Esophagus muscularis mucosa (tissue), 4 donors: Measurements from ENCODE around the gene CALHM2. TPM values are rescaled to one million over a fixed set of nuclear protein-coding genes. Genes with fewer than 3 reads are reported as not detected.
A peak's percentile ranks its signal among the peaks of the same experiment; 100 is the strongest.

Experiments
- DNase-seq: peaks from one replicate; pipeline ENCODE4 v3.0.0-alpha.2; 2017; ENCODE audit errors: extremely low spot score
- H3K27ac ChIP-seq, 4 donors: fragments of 200-600 bp; sonication (generic); replicated peaks in 1 of 4; 1 replicate in 3 of 4; 2 replicates in 1 of 4; pipeline ENCODE4 v1.5.1; 2016 to 2019; ENCODE audit warnings: mild to moderate bottlenecking in 1 of 4
- H3K27me3 ChIP-seq, 4 donors: fragments of 200-600 bp; sonication (generic); one replicate each; pipeline versions ENCODE4 v1.5.1 to v1.6.0; 2016 to 2019
- H3K36me3 ChIP-seq, 4 donors: fragments of 200-600 bp; sonication (generic); one replicate each; pipeline ENCODE4 v1.5.1; 2016 to 2019
- H3K4me1 ChIP-seq, 4 donors: fragments of 200-600 bp; sonication (generic); one replicate each; pipeline ENCODE4 v1.5.1; 2016 to 2019
- H3K4me3 ChIP-seq, 4 donors: fragments of 200-600 bp; sonication (generic); 1 replicate in 2 of 4; 2 replicates in 2 of 4; pipeline ENCODE4 v1.5.1; 2016 to 2019; ENCODE audit warnings: mild to moderate bottlenecking in 4 of 4, moderate library complexity in 1 of 4
- H3K9me3 ChIP-seq, 4 donors: fragments of 200-600 bp; sonication (generic); 1 replicate in 3 of 4; 2 replicates in 1 of 4; pipeline ENCODE4 v1.5.1; 2016 to 2019
- EP300 ChIP-seq: sonication (generic); formaldehyde crosslinking; IDR thresholded peaks from one replicate; pipeline ENCODE4 v1.6.1; 2017; ENCODE audit warnings: antibody characterized with exemption
- POLR2A ChIP-seq: fragments of 450-650 bp; IDR thresholded peaks from one replicate; pipeline ENCODE4 v1.6.1; 2017; ENCODE audit warnings: antibody characterized with exemption, moderate library complexity, mild to moderate bottlenecking, low read depth
- POLR2AphosphoS5 ChIP-seq, 2 donors: sonication (generic); formaldehyde crosslinking; IDR thresholded peaks; one replicate each; pipeline ENCODE4 v1.6.1; 2017; ENCODE audit warnings: antibody characterized with exemption in 2 of 2
- WGBS: methylation state at CpG from one replicate; pipeline ENCODE4 v1.1.5; 2018; 5-methylcytosine and 5-hydroxymethylcytosine counted together
- intact Hi-C: fragments of 100-400 bp; cut with DNase I; formaldehyde crosslinking; loops from one replicate; pipeline ENCODE4 v1.15.1; 2023
- total RNA-seq, 4 donors: library from RNA; depleted of rRNA; stranded (reverse); fragments of >200 nt; gene quantifications; one replicate each; pipeline versions ENCODE4 v1.1.0 to v1.2.1, GENCODE V29; 2016
- TF ChIP-seq, protein P1 (sequence below), 3 experiments: fragments of 200-600 bp in 2 of 3; fragments of 450-650 bp in 1 of 3; sonication (generic) in 2 of 3; IDR thresholded peaks; one replicate each; pipeline ENCODE4 v1.5.1; 2017 to 2019; ENCODE audit warnings: antibody characterized with exemption in 3 of 3, mild to moderate bottlenecking in 2 of 3, moderate library complexity in 1 of 3

The CALHM2 gene
- total RNA-seq, 4 donors from 2014 or later: 44.4 to 69.9 (median 62.8) TPM

DNA sequence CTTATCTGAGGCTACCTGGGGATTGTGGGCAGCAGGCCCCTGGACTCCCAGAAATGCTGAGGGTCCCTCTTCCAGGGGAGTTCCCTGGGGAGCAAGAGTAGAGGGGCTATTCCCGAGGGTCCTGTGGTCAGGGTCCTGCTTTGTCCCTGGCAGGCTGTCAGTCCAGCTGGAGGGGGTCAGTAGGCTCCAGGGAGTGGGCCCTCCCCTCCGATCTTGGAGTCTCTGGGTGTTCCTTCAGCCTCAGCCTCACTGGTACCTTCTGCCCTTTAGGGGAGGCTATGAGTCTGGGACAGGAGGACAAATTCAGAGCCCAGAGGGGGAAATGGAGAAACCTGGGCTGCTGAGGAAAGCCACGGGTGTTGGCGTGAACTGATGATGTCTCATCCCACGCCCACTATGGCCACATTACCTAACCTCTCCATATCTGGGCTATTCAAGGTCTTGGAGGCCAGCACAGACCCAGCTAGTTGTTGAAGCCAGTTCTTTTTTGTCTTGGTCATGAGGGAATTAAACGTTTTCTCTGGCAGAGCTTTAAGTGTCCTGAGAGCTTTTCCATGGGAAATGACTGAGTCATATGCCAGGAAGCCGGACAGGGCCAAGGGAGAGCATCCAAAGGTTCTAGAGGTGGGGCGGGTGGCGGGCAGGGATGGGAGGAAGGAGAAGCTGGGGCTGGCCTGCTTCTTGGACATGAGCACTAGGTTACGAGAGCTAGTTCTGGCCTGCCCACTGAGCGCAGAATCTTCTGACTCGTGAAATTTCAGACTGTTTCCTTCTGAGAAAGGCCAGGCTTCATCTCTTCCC, 6.2 kb downstream of the CALHM2 start:
- H3K27me3 ChIP-seq: no peaks in the 10 kb centered on the region
- WGBS: 64% methylated on average over 12 of the region's 12 CpGs
- DNase-seq: peak; percentile 93
- H3K27ac ChIP-seq: peak overlapping the region; percentile 86 to 91 (median 87)
- H3K4me3 ChIP-seq: no peak overlapping the region
- no peaks in the 10 kb centered on the region for H3K9me3 ChIP-seq
- peaks cover 74 to 81% (median 77%) of the 10 kb centered on the region in 4 donors for H3K4me1 ChIP-seq
- intact Hi-C loops: no loop called here
- TF ChIP-seq, protein P1, sequence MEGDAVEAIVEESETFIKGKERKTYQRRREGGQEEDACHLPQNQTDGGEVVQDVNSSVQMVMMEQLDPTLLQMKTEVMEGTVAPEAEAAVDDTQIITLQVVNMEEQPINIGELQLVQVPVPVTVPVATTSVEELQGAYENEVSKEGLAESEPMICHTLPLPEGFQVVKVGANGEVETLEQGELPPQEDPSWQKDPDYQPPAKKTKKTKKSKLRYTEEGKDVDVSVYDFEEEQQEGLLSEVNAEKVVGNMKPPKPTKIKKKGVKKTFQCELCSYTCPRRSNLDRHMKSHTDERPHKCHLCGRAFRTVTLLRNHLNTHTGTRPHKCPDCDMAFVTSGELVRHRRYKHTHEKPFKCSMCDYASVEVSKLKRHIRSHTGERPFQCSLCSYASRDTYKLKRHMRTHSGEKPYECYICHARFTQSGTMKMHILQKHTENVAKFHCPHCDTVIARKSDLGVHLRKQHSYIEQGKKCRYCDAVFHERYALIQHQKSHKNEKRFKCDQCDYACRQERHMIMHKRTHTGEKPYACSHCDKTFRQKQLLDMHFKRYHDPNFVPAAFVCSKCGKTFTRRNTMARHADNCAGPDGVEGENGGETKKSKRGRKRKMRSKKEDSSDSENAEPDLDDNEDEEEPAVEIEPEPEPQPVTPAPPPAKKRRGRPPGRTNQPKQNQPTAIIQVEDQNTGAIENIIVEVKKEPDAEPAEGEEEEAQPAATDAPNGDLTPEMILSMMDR (IDR thresholded peaks at IDR 0.05): no peak
- TF ChIP-seq POLR2AphosphoS5 (IDR thresholded peaks at IDR 0.05): peak; percentile 49 to 60
- peaks cover 16 to 95% (median 92%) of the 10 kb centered on the region in 4 donors for H3K36me3 ChIP-seq

DNA sequence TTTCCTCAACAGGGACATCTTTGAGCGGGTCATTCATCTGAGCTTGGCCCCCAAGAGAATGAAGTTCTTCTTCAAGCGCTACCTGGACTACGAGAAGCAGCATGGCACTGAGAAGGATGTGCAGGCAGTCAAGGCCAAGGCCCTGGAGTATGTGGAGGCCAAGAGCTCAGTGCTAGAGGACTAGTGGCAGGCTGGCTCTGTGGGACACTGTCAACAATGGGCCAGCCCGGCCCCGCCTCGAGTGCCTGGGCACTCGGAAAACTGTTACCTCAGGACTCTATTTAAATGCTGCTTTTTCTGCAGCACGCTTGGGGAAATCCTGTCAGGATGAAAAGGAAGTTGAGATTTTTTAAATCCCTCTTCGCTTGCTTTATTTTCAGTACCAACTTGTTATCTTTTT, 6.8 kb downstream of the CALHM2 start:
- 87% methylated on average over 9 of the region's 9 CpGs for WGBS
- TF ChIP-seq POLR2A (no peak), POLR2AphosphoS5 (IDR thresholded peaks at IDR 0.05) (no peak)
- TF ChIP-seq, protein P1 (IDR thresholded peaks at IDR 0.05): no peak
- H3K27ac ChIP-seq: peak overlapping the region; percentile 86 to 91 (median 87)
- H3K27me3 ChIP-seq: no peaks in the 10 kb centered on the region
- peaks cover 68 to 75% (median 72%) of the 10 kb centered on the region in 4 donors for H3K4me1 ChIP-seq
- H3K36me3 ChIP-seq: peaks cover 16 to 99% (median 97%) of the 10 kb centered on the region in 4 donors
- no peak for DNase-seq
- no peak overlapping the region for H3K4me3 ChIP-seq
- intact Hi-C loops: no loop called here
- no peaks in the 10 kb centered on the region for H3K9me3 ChIP-seq

DNA sequence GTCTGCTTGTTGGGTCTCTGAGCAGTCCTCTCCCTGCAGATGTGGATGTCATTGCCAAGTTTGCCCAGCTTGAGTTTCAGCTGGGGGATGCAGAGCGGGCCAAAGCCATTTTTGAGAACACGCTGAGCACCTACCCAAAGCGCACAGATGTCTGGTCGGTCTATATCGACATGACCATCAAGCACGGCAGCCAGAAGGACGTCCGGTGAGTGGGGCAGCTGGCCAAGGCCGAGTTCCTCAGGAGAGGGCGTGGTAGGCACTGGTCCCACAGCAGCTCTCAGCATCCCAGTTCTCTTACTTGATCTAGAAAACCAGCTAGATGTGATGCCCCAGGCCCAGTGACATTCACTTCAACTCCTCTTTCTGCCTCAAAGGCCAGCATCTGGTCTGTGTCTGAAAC, 7.7 kb downstream of the CALHM2 start:
- WGBS: 93% methylated on average over 10 of the region's 10 CpGs
- H3K4me1 ChIP-seq: peaks cover 59 to 66% (median 64%) of the 10 kb centered on the region in 4 donors
- TF ChIP-seq POLR2A (no peak), EP300 (no peak), POLR2AphosphoS5 (IDR thresholded peaks at IDR 0.05) (no peak)
- TF ChIP-seq, protein P1 (IDR thresholded peaks at IDR 0.05): no peak
- H3K27ac ChIP-seq: peak overlapping the region; percentile 86 to 91 (median 87)
- no peaks in the 10 kb centered on the region for H3K9me3 ChIP-seq
- H3K36me3 ChIP-seq: peaks cover 12 to 99% (median 98%) of the 10 kb centered on the region in 4 donors
- DNase-seq: no peak
- H3K4me3 ChIP-seq: no peak overlapping the region
- intact Hi-C loops: no loop called here
- H3K27me3 ChIP-seq: no peaks in the 10 kb centered on the region

DNA sequence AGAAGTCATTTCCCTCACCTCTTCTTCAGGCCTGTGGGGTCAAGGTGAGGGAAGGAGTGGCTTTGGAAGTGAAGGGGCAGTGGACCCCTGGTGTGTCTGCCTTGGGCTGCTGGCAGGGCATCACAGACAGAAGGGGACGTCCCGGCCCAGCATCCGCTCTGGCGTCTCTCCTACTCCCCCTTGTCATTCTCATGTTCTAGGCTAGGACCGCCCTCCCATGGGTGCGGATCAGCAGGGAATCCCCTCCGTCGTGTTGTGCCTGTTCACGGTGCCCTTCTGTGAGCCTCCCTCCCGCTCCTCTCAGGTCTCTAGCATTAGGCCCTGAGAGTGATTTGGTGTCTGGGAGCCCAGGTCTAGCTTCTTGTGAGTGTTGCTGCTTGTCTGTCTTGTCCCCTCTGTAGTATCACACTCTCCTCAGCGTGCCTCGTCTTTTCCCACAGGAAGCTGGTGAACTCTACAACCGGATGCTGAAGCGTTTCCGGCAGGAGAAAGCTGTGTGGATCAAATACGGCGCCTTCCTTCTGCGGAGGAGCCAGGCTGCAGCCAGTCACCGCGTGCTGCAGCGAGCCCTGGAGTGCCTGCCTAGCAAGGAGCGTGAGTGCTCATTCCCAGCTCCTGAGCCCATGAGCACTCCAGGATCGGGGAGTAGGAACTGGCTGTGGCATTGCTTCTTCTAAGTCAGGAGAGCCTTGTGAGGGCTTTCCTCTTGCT, 8.5 kb downstream of the CALHM2 start:
- Histone ChIP-seq H3K36me3 (peaks cover 14 to 99% (median 99%) of the 10 kb centered on the region in 4 donors), H3K4me1 (peaks cover 51 to 58% (median 55%) of the 10 kb centered on the region in 4 donors), H3K4me3 (no peak overlapping the region), H3K27ac (peak overlapping the region in 2 of 4 donors; percentile 40 to 88), H3K27me3 (no peaks in the 10 kb centered on the region), H3K9me3 (no peaks in the 10 kb centered on the region)
- no peak for DNase-seq
- 81% methylated on average over 17 of the region's 23 CpGs for WGBS
- intact Hi-C loops: no loop called here
- TF ChIP-seq EP300 (no peak), POLR2AphosphoS5 (IDR thresholded peaks at IDR 0.05) (no peak), POLR2A (no peak)
- TF ChIP-seq, protein P1 (IDR thresholded peaks at IDR 0.05): no peak
